HepG2 (cell line): ENCODE data around the gene MAP2K1. TPM values are rescaled to one million over a fixed set of nuclear protein-coding genes. Genes with fewer than 3 reads are reported as not detected.

ENCODE experiments used
- ATAC-seq: fragments of 200-7000 bp; cut with Tn5 transposase; 3 replicates; pipeline ENCODE4 v1.9.1; 2020; ENCODE audit warnings: mild to moderate bottlenecking, moderate library complexity
- BruUV-seq: library from RNA; stranded (reverse); fragments of 400-500 nt; replicated peaks from 2 replicates; lab custom pipeline; 2021; lab: Mats Ljungman, UMichigan
- CTCF ChIA-PET: fragments of 300-600 bp; formaldehyde crosslinking; extraction: SDS; loops from one replicate; lab custom pipeline; 2021; ENCODE audit warnings: low total read pairs, inconsistent platforms, low intra/inter-chr PET ratio; lab: Yijun Ruan, JAX
- POLR2A ChIA-PET: fragments of 350-600 bp; sonication (Branson Sonifier 250); formaldehyde crosslinking; loops from one replicate; lab custom pipeline; 2020; ENCODE audit warnings: antibody characterized with exemption, inconsistent platforms; lab: Yijun Ruan, JAX
- DNase-seq: peaks from one replicate; pipeline ENCODE4 v3.0.0-alpha.2; 2015; ENCODE audit warnings: low spot score
- FAIRE-seq: peaks from 3 replicates; lab custom pipeline; 2011; peaks lifted over from hg19 to GRCh38; lab: Jason Lieb, UNC
- H2AFZ ChIP-seq: one replicate; pipeline ENCODE4 v1.6.1; 2011; ENCODE audit warnings: low read length, inconsistent platforms
- H3K27ac ChIP-seq: fragments of 300-600 bp; 3 replicates; pipeline ENCODE4 v1.8.0; 2011; ENCODE audit warnings: mixed run types, mild to moderate bottlenecking, mixed read lengths, low read length, inconsistent platforms; ENCODE audit not compliant: insufficient read depth; ENCODE audit errors: extremely low read length
- H3K27me3 ChIP-seq, 2 experiments: fragments of 200-600 bp in 1 of 2; 2 replicates in 1 of 2; 3 replicates in 1 of 2; pipeline versions ENCODE4 v1.6.0 to v1.8.0; 2011; ENCODE audit warnings: low read length in 2 of 2, mild to moderate bottlenecking in 2 of 2, moderate library complexity in 2 of 2, inconsistent platforms in 1 of 2; ENCODE audit not compliant: insufficient read depth in 2 of 2, control insufficient read depth in 1 of 2
- H3K36me3 ChIP-seq, 2 experiments: fragments of 200-600 bp in 1 of 2; replicated peaks in 1 of 2; 2 replicates in 1 of 2; 3 replicates in 1 of 2; pipeline versions ENCODE4 v1.5.1 to v1.8.0; 2011; ENCODE audit warnings: low read length in 2 of 2, inconsistent platforms in 1 of 2; ENCODE audit not compliant: insufficient read depth in 2 of 2, control insufficient read depth in 1 of 2
- H3K4me1 ChIP-seq: 2 replicates; pipeline ENCODE4 v1.5.1; 2012; ENCODE audit warnings: low read length, inconsistent platforms; ENCODE audit not compliant: insufficient read depth
- H3K4me2 ChIP-seq: 2 replicates; pipeline ENCODE4 v1.6.0; 2011; ENCODE audit warnings: low read depth, low read length, inconsistent platforms
- H3K4me3 ChIP-seq, 3 experiments: fragments of 200-600 bp in 1 of 3; sonication (generic), shearing (Covaris generic) in 1 of 3; replicated peaks in 1 of 3; 2 replicates each; pipeline ENCODE4 v1.5.1; 2011 to 2016; ENCODE audit warnings: low read length in 3 of 3, inconsistent platforms in 2 of 3, low read depth in 2 of 3, mild to moderate bottlenecking in 2 of 3, control low read depth in 1 of 3, mixed read lengths in 1 of 3; ENCODE audit not compliant: insufficient read depth in 1 of 3
- H3K79me2 ChIP-seq: one replicate; pipeline ENCODE4 v1.6.1; 2011; ENCODE audit warnings: low read length, inconsistent platforms; ENCODE audit not compliant: insufficient read depth
- H3K9ac ChIP-seq: 2 replicates; pipeline ENCODE4 v1.6.0; 2011; ENCODE audit warnings: mild to moderate bottlenecking, low read depth, low read length, inconsistent platforms; ENCODE audit not compliant: insufficient read depth
- H3K9me3 ChIP-seq: 2 replicates; pipeline ENCODE4 v1.5.1; 2012; ENCODE audit warnings: mild to moderate bottlenecking, low read length
- H4K20me1 ChIP-seq: 2 replicates; pipeline ENCODE4 v1.6.0; 2011; ENCODE audit warnings: inconsistent platforms, mild to moderate bottlenecking, low read length, moderate library complexity; ENCODE audit not compliant: insufficient read depth
- BCL6 ChIP-seq: IDR thresholded peaks from 2 replicates; pipeline ENCODE4 v1.6.1; 2016; ENCODE audit warnings: missing genetic modification reagents, missing compliant biosample characterization
- ERF ChIP-seq: IDR thresholded peaks from 2 replicates; pipeline ENCODE4 v1.6.1; 2018; ENCODE audit warnings: missing biosample characterization, missing genetic modification reagents
- GATAD1 ChIP-seq: IDR thresholded peaks from 2 replicates; pipeline ENCODE4 v1.6.1; 2016; ENCODE audit warnings: missing genetic modification reagents, missing compliant biosample characterization
- IRF9 ChIP-seq: sonication (generic); formaldehyde crosslinking; IDR thresholded peaks from 2 replicates; pipeline ENCODE4 v1.8.0; 2022; ENCODE audit warnings: missing genetic modification reagents, mild to moderate bottlenecking, borderline replicate concordance
- LCORL ChIP-seq, 2 experiments: fragments of 450-650 bp in 1 of 2; sonication (generic) in 1 of 2; formaldehyde crosslinking in 1 of 2; IDR thresholded peaks; 2 replicates each; pipeline versions ENCODE4 v1.5.0 to v1.6.1; 2017 to 2020; ENCODE audit warnings: antibody characterized with exemption in 1 of 2, missing genetic modification reagents in 1 of 2
- MED1 ChIP-seq: sonication (generic); formaldehyde crosslinking; IDR thresholded peaks from 2 replicates; pipeline ENCODE4 v1.4.0; 2020; ENCODE audit warnings: missing genetic modification reagents
- NFYC ChIP-seq: IDR thresholded peaks from 2 replicates; pipeline ENCODE4 v1.6.1; 2016; ENCODE audit warnings: missing genetic modification reagents, missing compliant biosample characterization
- PAX8 ChIP-seq: sonication (generic); formaldehyde crosslinking; IDR thresholded peaks from 2 replicates; pipeline ENCODE4 v1.8.0; 2022; ENCODE audit warnings: mild to moderate bottlenecking, missing genetic modification reagents, borderline replicate concordance
- REL ChIP-seq: sonication (generic); formaldehyde crosslinking; conservative IDR thresholded peaks from 2 replicates; pipeline ENCODE4 v1.8.0; 2022; ENCODE audit warnings: mild to moderate bottlenecking, missing genetic modification reagents, moderate library complexity
- YEATS2 ChIP-seq: sonication (generic); formaldehyde crosslinking; IDR thresholded peaks from 2 replicates; pipeline ENCODE4 v1.4.0; 2020; ENCODE audit warnings: missing genetic modification reagents, borderline replicate concordance
- ZBTB38 ChIP-seq: sonication (generic); formaldehyde crosslinking; IDR thresholded peaks from 2 replicates; pipeline ENCODE4 v1.5.1; 2020; ENCODE audit warnings: mild to moderate bottlenecking, missing genetic modification reagents
- ZNF160 ChIP-seq: sonication (generic); formaldehyde crosslinking; IDR thresholded peaks from 2 replicates; pipeline ENCODE4 v1.8.0; 2022; ENCODE audit warnings: mild to moderate bottlenecking, inconsistent platforms, missing genetic modification reagents
- ZNF280B ChIP-seq: sonication (generic); formaldehyde crosslinking; IDR thresholded peaks from 2 replicates; pipeline ENCODE4 v1.5.0; 2020; ENCODE audit warnings: missing genetic modification reagents, mild to moderate bottlenecking, borderline replicate concordance
- ZNF563 ChIP-seq: sonication (generic); formaldehyde crosslinking; IDR thresholded peaks from 2 replicates; pipeline ENCODE4 v1.8.0; 2022; ENCODE audit warnings: mild to moderate bottlenecking, moderate library complexity, missing genetic modification reagents
- ZNF674 ChIP-seq: sonication (generic); formaldehyde crosslinking; IDR thresholded peaks from 2 replicates; pipeline ENCODE4 v1.5.0; 2020; ENCODE audit warnings: low read depth, mild to moderate bottlenecking, missing genetic modification reagents
- WGBS: methylation state at CpG from one replicate; pipeline ENCODE4 v1.1.6; 2017; ENCODE audit warnings: low lambda C conversion rate; 5-methylcytosine and 5-hydroxymethylcytosine counted together
- in situ Hi-C: cut with HindIII; loops from 2 replicates; pipeline ENCODE4 v1.10.0; 2017; ENCODE audit warnings: low pct_unique_long_range_greater_than_20kb; ENCODE audit not compliant: extremely low pct_ligation_motif_present
- intact Hi-C: fragments of 100-400 bp; cut with micrococcal nuclease; formaldehyde crosslinking; loops from one replicate; pipeline ENCODE4 v1.10.0; 2022; ENCODE audit not compliant: unreplicated experiment
- polyA plus RNA-seq, 8 experiments: library from polyadenylated mRNA; depleted of rRNA in 3 of 8; stranded (reverse) in 7 of 8; unstranded in 1 of 8; fragments of >200 nt; fragmentation: Illumina TruSeq in 4 of 8; extraction: Trizol in 4 of 8; gene quantifications; 2 replicates each; pipeline versions ENCODE4 v1.2.1 to v1.2.3, GENCODE V29; 2011 to 2016; ENCODE audit warnings: low read depth in 4 of 8, missing spikeins in 1 of 8, mixed read lengths in 1 of 8; ENCODE audit not compliant: insufficient read depth in 1 of 8
- total RNA-seq, 5 experiments: library from RNA; depleted of rRNA; stranded (reverse); fragments of >200 nt; fragmentation: Illumina TruSeq; extraction: Trizol; gene quantifications; 2 replicates each; pipeline ENCODE4 v1.2.3, GENCODE V29; 2016; ENCODE audit warnings: low read depth in 1 of 5

The MAP2K1 gene
- total and polyA plus RNA-seq, 2 of the 13 experiments (the other 11 are each of a cell fraction or from before 2014, with no cell fraction given) = 24.1 to 49.2 TPM

DNA sequence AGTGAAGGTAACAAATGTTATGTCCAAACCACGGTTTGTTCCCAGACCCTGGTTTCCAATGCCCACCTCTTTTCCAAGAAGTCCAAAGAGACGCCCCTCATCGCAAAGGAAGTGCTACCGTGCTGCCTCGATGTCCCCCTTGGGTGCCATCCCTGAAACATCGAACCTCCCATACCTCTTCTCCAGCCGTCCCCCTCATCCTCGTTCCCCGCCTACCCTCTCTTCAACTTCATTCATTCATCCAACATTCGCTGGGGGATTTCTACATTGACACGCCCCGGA lies 30.7 kb upstream of the MAP2K1 start:
- BruUV-seq = TSS peak; percentile 86
- WGBS = 2% methylated on average over 12 of the region's 12 CpGs
- in situ Hi-C loops = no loop called here

DNA sequence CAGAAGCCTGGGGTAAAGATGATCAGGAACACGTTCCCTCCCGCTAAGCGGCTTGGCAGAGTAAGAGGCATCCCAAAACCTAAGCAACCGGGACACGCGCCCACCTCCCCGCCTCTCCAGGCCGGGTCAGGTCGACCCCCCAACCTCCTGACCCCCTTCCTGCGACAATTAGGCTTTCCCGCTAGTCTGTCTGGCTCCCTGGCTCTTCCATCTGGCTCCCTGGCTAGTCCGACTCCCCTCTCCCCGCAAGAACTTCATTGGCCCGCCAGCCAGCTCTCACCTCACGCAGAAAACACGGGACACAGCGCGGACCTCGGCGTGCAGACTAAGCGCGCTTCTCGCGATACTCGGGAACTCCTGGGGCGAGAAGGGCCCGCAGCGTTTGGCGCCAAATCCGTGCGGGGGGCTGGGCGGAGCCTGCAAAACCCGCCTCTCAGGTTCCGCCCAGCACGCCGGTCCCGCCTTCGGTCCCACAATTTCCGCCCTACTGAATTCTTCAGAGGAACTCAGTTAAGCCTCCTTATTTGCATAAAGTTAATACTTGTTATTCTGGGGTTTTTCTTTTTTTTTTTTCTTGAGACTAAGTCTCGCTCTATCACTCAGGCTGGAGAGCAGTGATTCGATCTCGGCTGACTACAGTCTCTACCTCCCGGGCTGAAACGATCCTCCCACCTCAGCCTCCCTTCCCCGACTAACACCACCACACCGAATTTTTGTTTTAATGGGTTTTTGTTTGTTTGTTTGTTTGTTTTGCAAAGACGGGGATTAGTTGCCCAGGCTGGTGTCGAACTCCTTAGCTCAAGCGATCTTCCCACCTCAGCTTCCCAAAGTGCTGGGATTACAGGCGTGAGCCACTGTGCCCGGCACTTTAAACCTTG lies 30.1 kb upstream of the MAP2K1 start, which contains the start of gene TIPIN:
Gene TIPIN (minus strand): TSS at position 327 of the 878 bp plus-strand sequence. CDS start 3,738 bp downstream, outside the sequence.
- CTCF ChIA-PET = no interaction called here
- FAIRE-seq (peak; percentile 39), ATAC-seq (peak; percentile 97), DNase-seq (peak; percentile 90)
- Histone ChIP-seq H3K9ac (peak within 1 kb of the TSS; percentile 92), H3K27me3 (no peaks in the 10 kb centered on the region; a peak in 2 of 5 replicates), H3K4me1 (peaks cover 39% of the 10 kb centered on the region), H3K79me2 (peaks cover 13% of the 10 kb centered on the region), H3K9me3 (no peaks in the 10 kb centered on the region), H3K4me2 (peak within 1 kb of the TSS; percentile 95), H3K36me3 (peaks cover 0 to 8% of the 10 kb centered on the region in 2 experiments; a peak in 1 of 5 replicates), H2AFZ (peak within 1 kb of the TSS; percentile 95), H4K20me1 (no peaks in the 10 kb centered on the region), H3K27ac (peak within 1 kb of the TSS; percentile 81), H3K4me3 (peak within 1 kb of the TSS; percentile 90 to 91 (median 90))
- intact Hi-C loops = loop anchor here (2.0 to 10.0 kb wide), 2 partner anchors 30 to 138 kb away; partner anchors contain the start of genes MAP2K1 and SNAPC5
- POLR2A ChIA-PET = interaction anchor here (1.5 to 2.9 kb wide), 3 partner anchors 30 to 148 kb away, joined by 4 to 11 read pairs (median 5); partner anchors contain the start of genes MAP2K1 and ZWILCH
- no TSS peak for BruUV-seq
- WGBS = 1% methylated on average over 39 of the region's 51 CpGs
- in situ Hi-C loops = no loop called here
- TF ChIP-seq ERF (CRISPR knock-in tag) (peak; percentile 75), LCORL (IDR thresholded peaks at IDR 0.05) (no peak), LCORL (CRISPR knock-in tag; IDR thresholded peaks at IDR 0.05) (peak; percentile 73), ZNF280B (CRISPR knock-in tag) (peak; percentile 91; the same call in 1 of the 2 replicates), GATAD1 (CRISPR knock-in tag) (peak; percentile 89), MED1 (CRISPR knock-in tag) (peak; percentile 39; the same call in 1 of the 2 replicates), ZNF563 (CRISPR knock-in tag) (peak; percentile 71; the same call in 1 of the 2 replicates), IRF9 (CRISPR knock-in tag) (peak; percentile 88; the same call in 1 of the 2 replicates), ZBTB38 (CRISPR knock-in tag) (peak; percentile 84), ZNF674 (CRISPR knock-in tag) (no peak), YEATS2 (CRISPR knock-in tag) (peak; percentile 98), BCL6 (CRISPR knock-in tag) (peak; percentile 42; the same call in 1 of the 2 replicates), REL (CRISPR knock-in tag) (peak; percentile 93)

More for the DNA sequence above, 30.7 kb upstream of the MAP2K1 start:
- peaks cover 0 to 8% of the 10 kb centered on the region in 2 experiments; a peak in 1 of 5 replicates for H3K36me3 ChIP-seq
- H3K27ac ChIP-seq = peak overlapping the region; percentile 81
- ATAC-seq = no peak
- H2AFZ ChIP-seq = peak overlapping the region; percentile 95
- H3K79me2 ChIP-seq = peaks cover 13% of the 10 kb centered on the region
- peak overlapping the region; percentile 95 for H3K4me2 ChIP-seq
- intact Hi-C loops = loop anchor here (2.0 to 10.0 kb wide), 2 partner anchors 31 to 139 kb away; partner anchors contain the start of genes MAP2K1 and SNAPC5
- H3K4me3 ChIP-seq = peak overlapping the region; percentile 90 to 91 (median 90)
- peaks cover 39% of the 10 kb centered on the region for H3K4me1 ChIP-seq
- POLR2A ChIA-PET = interaction anchor here (1.5 to 2.9 kb wide), 3 partner anchors 31 to 149 kb away, joined by 4 to 11 read pairs (median 5); partner anchors contain the start of genes MAP2K1 and ZWILCH
- DNase-seq = no peak
- no peak for FAIRE-seq
- no peaks in the 10 kb centered on the region for H4K20me1 ChIP-seq
- TF ChIP-seq ZNF160 (no peak), PAX8 (0 out of 2 replicates have a peak, but pooled peaks have one; percentile 23), NFYC (CRISPR knock-in tag) (no peak)
- CTCF ChIA-PET = no interaction called here
- no peaks in the 10 kb centered on the region; a peak in 2 of 5 replicates for H3K27me3 ChIP-seq
- no peaks in the 10 kb centered on the region for H3K9me3 ChIP-seq
- H3K9ac ChIP-seq = peak overlapping the region; percentile 92
